ENCODE results near the gene NSMF.

The NSMF gene

GRCh38 chr9:137433349-137433915 is 25.7 kb downstream of the NSMF start:
- no peak for DNase-seq (ENCODE audit: low read depth in 1 of 2, low spot score in 1 of 2)

- no peak for DNase-seq (ENCODE audit: low read depth in 1 of 2, low spot score in 1 of 2)
These were observed 26.3 kb downstream of the NSMF start for GRCh38 chr9:137432687-137433348.

DNA sequence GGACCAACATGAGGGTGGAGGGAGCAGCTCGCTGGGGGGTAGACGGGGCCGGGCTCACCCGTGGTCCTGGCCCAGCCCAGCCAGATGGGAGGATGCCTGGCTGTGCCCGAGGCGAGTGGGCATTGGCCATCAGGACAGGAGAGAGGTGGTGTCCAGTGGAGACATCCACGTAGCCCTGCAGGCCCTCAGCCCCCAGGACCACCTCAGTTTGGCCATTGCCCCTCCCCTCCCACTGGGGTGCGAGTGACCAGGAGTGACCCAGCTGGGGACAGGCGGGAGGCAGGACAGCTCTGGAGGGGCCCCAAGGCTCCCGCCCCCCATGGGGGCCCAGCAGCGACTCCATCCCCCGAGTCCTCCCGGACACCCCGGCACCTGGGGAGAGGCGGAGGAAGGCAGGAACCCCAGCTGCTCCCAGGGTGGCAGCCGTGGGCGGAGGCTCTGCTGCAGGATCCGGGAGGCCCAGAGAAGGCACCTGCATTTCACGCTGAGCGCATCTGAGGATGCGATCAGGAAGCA is 27.7 kb downstream of the NSMF start:
- DNase-seq (ENCODE audit: low read depth in 1 of 2, low spot score in 1 of 2) = no peak

DNA sequence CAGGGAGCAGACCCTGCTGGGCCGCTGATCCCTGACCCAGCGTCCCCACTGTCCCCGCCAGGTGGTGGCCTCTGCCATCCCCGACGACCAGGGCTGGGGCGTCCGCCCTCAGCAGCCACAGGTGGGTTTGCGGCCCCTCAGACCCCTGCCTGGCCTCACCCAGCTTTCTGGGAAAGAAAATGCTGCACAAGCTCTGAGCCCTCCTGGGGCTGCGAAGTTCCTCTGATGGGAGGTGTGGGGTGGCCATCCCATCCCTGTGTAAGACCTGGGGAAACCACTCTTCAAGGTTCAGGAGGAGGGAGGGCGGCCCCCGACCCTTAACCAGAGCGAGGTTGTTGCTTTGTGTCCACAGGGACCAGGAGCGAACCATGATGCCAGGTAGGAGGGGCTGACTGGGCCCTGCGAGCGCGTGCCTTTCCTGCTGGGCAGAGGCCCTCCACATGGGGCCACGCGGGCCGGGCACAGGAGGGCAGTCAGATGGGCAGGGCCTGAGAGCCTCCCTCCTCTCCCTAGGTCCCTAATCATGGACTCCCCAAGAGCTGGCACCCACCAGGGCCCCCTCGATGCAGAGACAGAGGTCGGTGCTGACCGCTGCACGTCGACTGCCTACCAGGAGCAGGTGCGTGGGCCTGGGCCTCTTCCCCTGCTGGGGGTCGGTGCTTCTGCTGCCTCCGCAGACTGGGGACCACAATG is 28.3 kb downstream of the NSMF start:
- no peak for DNase-seq (ENCODE audit: low read depth in 1 of 2, low spot score in 1 of 2)

DNA sequence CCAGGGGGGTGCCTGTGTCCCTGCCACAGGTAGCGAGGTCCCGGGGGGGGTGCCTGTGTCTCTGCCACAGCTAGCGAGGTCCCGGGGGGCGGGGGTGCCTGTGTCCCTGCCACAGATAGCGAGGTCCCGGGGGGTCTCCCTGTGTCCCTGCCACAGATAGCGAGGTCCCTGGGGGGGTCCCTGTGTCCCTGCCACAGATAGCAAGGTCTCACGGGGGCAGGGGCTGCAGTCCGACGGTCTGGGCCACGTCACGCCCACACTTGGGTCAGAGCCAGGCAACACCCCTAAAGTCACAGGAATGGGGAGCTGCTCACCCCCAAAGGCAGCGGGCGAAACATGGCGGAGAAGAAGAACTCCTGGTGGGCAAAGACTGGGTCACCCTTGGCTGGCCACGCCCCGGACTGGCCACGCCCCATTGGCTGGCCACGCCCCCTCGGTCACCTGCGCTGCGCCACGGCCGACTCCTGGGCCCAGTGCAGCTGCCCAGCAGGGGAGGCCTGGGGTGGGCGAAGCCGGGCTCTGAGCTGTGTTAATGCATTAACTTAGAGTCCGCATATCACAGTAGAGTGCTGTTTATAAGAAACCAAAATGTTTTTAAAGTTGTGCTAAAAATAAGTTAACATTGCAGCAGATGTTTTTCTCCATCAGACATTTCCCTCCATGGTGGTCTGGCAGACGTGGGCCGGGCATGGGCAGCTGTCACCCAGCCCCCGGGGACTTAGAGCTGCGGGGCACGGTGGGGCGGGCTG is 29.0 kb downstream of the NSMF start:
- DNase-seq (ENCODE audit: low read depth in 1 of 2, low spot score in 1 of 2) = no peak

- no peak for DNase-seq (ENCODE audit: low read depth in 1 of 2, low spot score in 1 of 2)
These were observed 29.6 kb downstream of the NSMF start for GRCh38 chr9:137429546-137429890.

- DNase-seq (ENCODE audit: low read depth in 1 of 2, low spot score in 1 of 2) = no peak
These were observed 30.1 kb downstream of the NSMF start for GRCh38 chr9:137428841-137429545.

- DNase-seq (ENCODE audit: low read depth in 1 of 2, low spot score in 1 of 2) = no peak
These were observed 30.9 kb downstream of the NSMF start for GRCh38 chr9:137428311-137428630.

- DNase-seq (ENCODE audit: low read depth in 1 of 2, low spot score in 1 of 2) = no peak
These were observed 31.5 kb downstream of the NSMF start for GRCh38 chr9:137427454-137428310.

GRCh38 chr9:137426018-137426681 is 33.0 kb downstream of the NSMF start:
- DNase-seq (ENCODE audit: low read depth in 1 of 2, low spot score in 1 of 2) = no peak

- no peak for DNase-seq (ENCODE audit: low read depth in 1 of 2, low spot score in 1 of 2)
These were observed 35.4 kb downstream of the NSMF start for GRCh38 chr9:137423514-137424291.

GRCh38 chr9:137422604-137423513 is 36.3 kb downstream of the NSMF start, which contains the start of the genes EXD3 and NOXA1:
EXD3 (minus strand) TSS chr9:137423162; CDS start chr9:137395357, 27,805 bp downstream.
NOXA1 (plus strand) TSS chr9:137423393; CDS start chr9:137423530, 137 bp downstream.
- DNase-seq (ENCODE audit: low read depth in 1 of 2, low spot score in 1 of 2) = peak; percentile 94 to 95

DNA sequence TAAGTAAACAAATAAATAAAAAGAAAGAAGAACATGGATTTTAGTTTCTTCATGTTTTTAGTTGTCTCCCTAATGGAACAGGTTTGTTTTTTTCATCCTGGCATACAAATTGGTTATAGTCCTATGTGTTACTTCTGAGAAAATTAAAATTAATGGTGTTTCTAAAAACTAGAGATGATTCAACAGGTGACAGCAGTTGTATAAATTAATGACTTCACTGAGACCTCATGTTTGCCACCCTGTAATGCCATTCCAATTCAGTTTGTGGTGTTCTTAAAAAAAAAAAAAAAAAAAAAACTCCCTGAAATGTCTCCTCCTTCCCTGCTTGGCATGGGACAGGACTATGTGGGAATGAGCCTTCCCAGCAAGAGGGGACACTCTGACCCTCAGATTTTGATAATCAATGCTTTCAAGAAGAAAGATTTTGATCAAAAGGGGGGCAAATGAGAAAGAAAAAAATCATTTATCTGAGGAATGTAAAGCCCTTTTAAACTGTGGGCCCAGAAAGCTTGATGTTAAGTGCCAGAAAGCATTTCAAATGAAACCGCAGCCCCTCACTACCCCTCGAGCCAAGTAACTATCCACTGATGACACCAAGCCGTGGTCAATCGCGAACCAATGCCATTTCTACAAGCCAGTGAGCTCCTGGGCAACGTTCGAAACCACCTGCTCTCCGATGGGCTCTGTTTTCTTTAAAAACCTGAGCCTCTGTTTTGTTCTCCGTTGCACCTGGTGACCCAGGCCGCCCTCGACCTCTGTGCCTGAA is 37.1 kb downstream of the NSMF start:
- no peak for DNase-seq (ENCODE audit: low read depth in 1 of 2, low spot score in 1 of 2)

GRCh38 chr9:137417161-137418021 is 41.7 kb downstream of the NSMF start:
- DNase-seq (ENCODE audit: low read depth in 1 of 2, low spot score in 1 of 2) = no peak

DNA sequence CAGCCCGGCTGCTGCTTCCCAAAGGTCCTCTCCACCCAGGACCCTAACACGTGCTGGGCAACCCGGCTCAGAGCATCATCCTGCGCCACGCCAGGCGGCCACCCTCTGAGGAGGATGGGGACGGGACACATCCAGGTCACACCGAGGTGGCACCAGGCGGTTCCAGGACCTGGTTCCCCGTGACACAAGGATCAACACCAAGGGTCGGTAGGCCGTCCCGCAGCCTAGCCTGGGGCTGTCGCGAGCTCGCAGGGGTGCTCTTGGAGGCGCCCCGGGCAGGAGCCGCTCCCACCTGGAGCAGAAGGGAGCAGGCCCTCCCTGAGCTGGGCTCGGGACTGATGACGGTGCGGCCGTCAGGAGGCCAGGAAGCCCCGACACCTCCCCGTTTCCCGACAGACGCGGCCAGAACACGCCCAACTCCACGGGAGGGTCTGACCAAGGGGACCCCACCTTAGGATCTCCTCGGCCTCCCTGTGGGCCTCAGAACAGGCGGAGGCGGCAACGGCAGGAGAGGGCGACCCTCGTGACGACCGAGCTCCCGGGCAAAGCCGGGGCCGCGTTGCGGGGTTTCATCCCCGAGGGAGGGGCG is 42.5 kb downstream of the NSMF start:
- DNase-seq (ENCODE audit: low read depth in 1 of 2, low spot score in 1 of 2) = no peak

Measured in stimulated activated CD4-positive, alpha-beta T cell treated with anti-CD3 and anti-CD28 coated beads, Interleukin-15, amount 100 ng/mL, for 1 hour (primary cell).